IPS DF 6.9 (cell line): ENCODE measurements around the gene MAGI2.

ENCODE experiments used
- DNase-seq: peaks from one replicate; pipeline ENCODE4 v3.0.0-alpha.2; 2013; ENCODE audit warnings: low read depth, low spot score
- H3K27ac ChIP-seq: one replicate; pipeline ENCODE4 v1.5.1; 2013; ENCODE audit warnings: low read length, control low read depth
- H3K27me3 ChIP-seq: 2 replicates; pipeline ENCODE4 v1.6.1; 2013; ENCODE audit warnings: mild to moderate bottlenecking, low read length; ENCODE audit not compliant: control insufficient read depth, insufficient read depth
- H3K36me3 ChIP-seq: 2 replicates; pipeline ENCODE4 v1.6.1; 2013; ENCODE audit warnings: low read length; ENCODE audit not compliant: control insufficient read depth, insufficient read depth
- H3K4me1 ChIP-seq: 2 replicates; pipeline ENCODE4 v1.6.1; 2013; ENCODE audit warnings: low read length; ENCODE audit not compliant: control insufficient read depth, insufficient read depth
- H3K4me3 ChIP-seq: 2 replicates; pipeline ENCODE4 v1.5.1; 2013; ENCODE audit warnings: mild to moderate bottlenecking, low read length
- H3K9me3 ChIP-seq: 2 replicates; pipeline ENCODE4 v1.6.1; 2013; ENCODE audit warnings: low read length, inconsistent platforms; ENCODE audit not compliant: control insufficient read depth, insufficient read depth
- WGBS: extraction: QIAGEN DNeasy Blood & Tissue Kit; methylation state at CpG from one replicate; pipeline ENCODE4 v1.1.7; 2013; ENCODE audit warnings: mixed read lengths, missing lambda C conversion rate; ENCODE audit not compliant: insufficient read length, insufficient coverage; 5-methylcytosine and 5-hydroxymethylcytosine counted together

The MAGI2 gene

GRCh38 chr7:78179827-78180477 lies 1273.5 kb downstream of the MAGI2 start:
- Histone ChIP-seq H3K9me3 (no peaks in the 10 kb centered on the region), H3K27ac (no peak overlapping the region), H3K4me3 (no peak overlapping the region), H3K27me3 (no peaks in the 10 kb centered on the region), H3K36me3 (no peaks in the 10 kb centered on the region), H3K4me1 (no peaks in the 10 kb centered on the region)
- DNase-seq = no peak
- no CpG with 5 or more reads among the region's 4 CpGs for WGBS

GRCh38 chr7:78179211-78179610 lies 1274.3 kb downstream of the MAGI2 start:
- no peak overlapping the region for H3K27ac ChIP-seq
- no CpG with 5 or more reads among the region's 5 CpGs for WGBS
- no peaks in the 10 kb centered on the region for H3K27me3 ChIP-seq
- no peaks in the 10 kb centered on the region for H3K36me3 ChIP-seq
- H3K9me3 ChIP-seq = no peaks in the 10 kb centered on the region
- no peaks in the 10 kb centered on the region for H3K4me1 ChIP-seq
- H3K4me3 ChIP-seq = no peak overlapping the region
- DNase-seq = no peak

- H3K27me3 ChIP-seq = no peaks in the 10 kb centered on the region
- no CpG with 5 or more reads among the region's 2 CpGs for WGBS
- H3K9me3 ChIP-seq = no peaks in the 10 kb centered on the region
- no peak for DNase-seq
- no peak overlapping the region for H3K27ac ChIP-seq
- H3K36me3 ChIP-seq = no peaks in the 10 kb centered on the region
- no peaks in the 10 kb centered on the region for H3K4me1 ChIP-seq
- no peak overlapping the region for H3K4me3 ChIP-seq
Observed at GRCh38 chr7:78178319-78178718, 1275.1 kb downstream of the MAGI2 start.

GRCh38 chr7:78176171-78176570 lies 1277.3 kb downstream of the MAGI2 start:
- WGBS = no CpG with 5 or more reads among the region's 5 CpGs
- Histone ChIP-seq H3K27ac (no peak overlapping the region), H3K27me3 (no peaks in the 10 kb centered on the region), H3K4me3 (no peak overlapping the region), H3K9me3 (no peaks in the 10 kb centered on the region), H3K4me1 (peaks cover 3% of the 10 kb centered on the region; the same call in 1 of the 2 replicates), H3K36me3 (no peaks in the 10 kb centered on the region)
- DNase-seq = no peak

- H3K27me3 ChIP-seq = no peaks in the 10 kb centered on the region
- no peaks in the 10 kb centered on the region for H3K9me3 ChIP-seq
- no CpG with 5 or more reads among the region's 10 CpGs for WGBS
- DNase-seq = no peak
- no peak overlapping the region for H3K4me3 ChIP-seq
- no peak overlapping the region for H3K27ac ChIP-seq
- H3K36me3 ChIP-seq = no peaks in the 10 kb centered on the region
- peaks cover 3% of the 10 kb centered on the region; the same call in 1 of the 2 replicates for H3K4me1 ChIP-seq
Observed at GRCh38 chr7:78175330-78176100, 1278.0 kb downstream of the MAGI2 start.

- Histone ChIP-seq H3K27ac (no peak overlapping the region), H3K36me3 (no peaks in the 10 kb centered on the region), H3K4me3 (no peak overlapping the region), H3K27me3 (no peaks in the 10 kb centered on the region), H3K4me1 (peaks cover 3% of the 10 kb centered on the region; the same call in 1 of the 2 replicates), H3K9me3 (no peaks in the 10 kb centered on the region)
- WGBS = no CpG with 5 or more reads among the region's 5 CpGs
- DNase-seq = no peak
Observed at GRCh38 chr7:78173666-78174065, 1279.8 kb downstream of the MAGI2 start.

- no peaks in the 10 kb centered on the region for H3K9me3 ChIP-seq
- no peaks in the 10 kb centered on the region for H3K36me3 ChIP-seq
- no peak overlapping the region for H3K27ac ChIP-seq
- no CpG with 5 or more reads among the region's 4 CpGs for WGBS
- H3K4me1 ChIP-seq = peaks cover 3% of the 10 kb centered on the region; the same call in 1 of the 2 replicates
- no peak for DNase-seq
- H3K4me3 ChIP-seq = no peak overlapping the region
- no peaks in the 10 kb centered on the region for H3K27me3 ChIP-seq
Observed at GRCh38 chr7:78172933-78173591, 1280.4 kb downstream of the MAGI2 start.

GRCh38 chr7:78172267-78172757 lies 1281.2 kb downstream of the MAGI2 start:
- DNase-seq = no peak
- Histone ChIP-seq H3K4me3 (no peak overlapping the region), H3K27me3 (no peaks in the 10 kb centered on the region), H3K27ac (no peak overlapping the region), H3K9me3 (no peaks in the 10 kb centered on the region), H3K36me3 (no peaks in the 10 kb centered on the region), H3K4me1 (peaks cover 3% of the 10 kb centered on the region; the same call in 1 of the 2 replicates)
- WGBS = no CpG with 5 or more reads among the region's 5 CpGs

GRCh38 chr7:78171398-78171797 lies 1282.1 kb downstream of the MAGI2 start:
- Histone ChIP-seq H3K36me3 (no peaks in the 10 kb centered on the region), H3K4me3 (no peak overlapping the region), H3K27me3 (no peaks in the 10 kb centered on the region), H3K4me1 (peaks cover 3% of the 10 kb centered on the region; the same call in 1 of the 2 replicates), H3K27ac (no peak overlapping the region), H3K9me3 (no peaks in the 10 kb centered on the region)
- WGBS = no CpG with 5 or more reads among the region's 2 CpGs
- DNase-seq = no peak

GRCh38 chr7:78170815-78171214 lies 1282.7 kb downstream of the MAGI2 start:
- no peak overlapping the region for H3K27ac ChIP-seq
- H3K4me3 ChIP-seq = no peak overlapping the region
- H3K4me1 ChIP-seq = peaks cover 3% of the 10 kb centered on the region; the same call in 1 of the 2 replicates
- H3K27me3 ChIP-seq = no peaks in the 10 kb centered on the region
- no peak for DNase-seq
- H3K36me3 ChIP-seq = no peaks in the 10 kb centered on the region
- no peaks in the 10 kb centered on the region for H3K9me3 ChIP-seq
- WGBS = no CpG with 5 or more reads among the region's 5 CpGs
